Endothelial cell of umbilical vein (primary cell): ENCODE measurements around the gene ATXN10. TPM values are rescaled to one million over a fixed set of nuclear protein-coding genes. Genes with fewer than 3 reads are reported as not detected.

Experiments
- BruUV-seq: library from RNA; stranded (reverse); fragments of 400-500 nt; replicated peaks from 2 replicates; lab custom pipeline; 2021; lab: Mats Ljungman, UMichigan
- CTCF ChIA-PET: fragments of 300-600, 350-600 bp; sonication (Branson Sonifier 250); formaldehyde crosslinking; loops from one replicate; lab custom pipeline; 2021; ENCODE audit warnings: antibody characterized with exemption, inconsistent platforms; lab: Charles Lee
- POLR2A ChIA-PET: fragments of 300-600, 350-600 bp; sonication (Branson Sonifier 250); formaldehyde crosslinking; loops from one replicate; lab custom pipeline; 2021; ENCODE audit warnings: antibody characterized with exemption, inconsistent platforms; lab: Charles Lee
- DNase-seq: peaks from one replicate; pipeline ENCODE4 v3.0.0-alpha.2; 2011; ENCODE audit warnings: low read depth, low spot score
- FAIRE-seq: peaks from 2 replicates; lab custom pipeline; 2011; peaks lifted over from hg19 to GRCh38; lab: Jason Lieb, UNC
- H2AFZ ChIP-seq: 2 replicates; pipeline ENCODE4 v1.6.0; 2012; ENCODE audit warnings: low read depth, low read length, control low read depth, inconsistent platforms
- H3K27ac ChIP-seq: 2 replicates; pipeline ENCODE4 v1.5.1; 2011; ENCODE audit warnings: low read depth, mild to moderate bottlenecking, control low read depth, low read length, moderate library complexity; ENCODE audit not compliant: insufficient read depth
- H3K27me3 ChIP-seq, 2 experiments: 2 replicates each; pipeline versions ENCODE4 v1.6.0 to v1.6.1; 2011; ENCODE audit warnings: low read length in 2 of 2, mixed read lengths in 1 of 2; ENCODE audit not compliant: control insufficient read depth in 2 of 2, insufficient read depth in 2 of 2
- H3K36me3 ChIP-seq, 2 experiments: 2 replicates in 1 of 2; 3 replicates in 1 of 2; pipeline ENCODE4 v1.5.1; 2011; ENCODE audit warnings: low read length in 2 of 2, mild to moderate bottlenecking in 1 of 2, moderate library complexity in 1 of 2; ENCODE audit not compliant: control insufficient read depth in 2 of 2, insufficient read depth in 2 of 2; ENCODE audit errors: extremely low read depth in 1 of 2
- H3K4me1 ChIP-seq: 3 replicates; pipeline ENCODE4 v1.5.1; 2011; ENCODE audit warnings: mild to moderate bottlenecking, low read length; ENCODE audit not compliant: control insufficient read depth, insufficient read depth; ENCODE audit errors: extremely low read depth
- H3K4me2 ChIP-seq: 2 replicates; pipeline ENCODE4 v1.6.1; 2011; ENCODE audit warnings: low read length, control low read depth, mixed read lengths; ENCODE audit not compliant: insufficient read depth
- H3K4me3 ChIP-seq, 3 experiments: fragments of 200-600 bp in 1 of 3; sonication (generic), shearing (Covaris generic) in 1 of 3; replicated peaks in 1 of 3; 2 replicates each; pipeline ENCODE4 v1.5.1; 2011 to 2016; ENCODE audit warnings: control low read depth in 3 of 3, low read length in 3 of 3, mild to moderate bottlenecking in 2 of 3, inconsistent platforms in 1 of 3, low read depth in 1 of 3, moderate library complexity in 1 of 3; ENCODE audit not compliant: insufficient read depth in 1 of 3
- H3K79me2 ChIP-seq: 2 replicates; pipeline ENCODE4 v1.6.0; 2012; ENCODE audit warnings: low read length, inconsistent platforms; ENCODE audit not compliant: control insufficient read depth, insufficient read depth
- H3K9ac ChIP-seq: replicated peaks from 2 replicates; pipeline ENCODE3; 2011; ENCODE audit warnings: low read length, control low read depth; ENCODE audit not compliant: insufficient read depth; ENCODE audit errors: extremely low read depth
- H3K9me1 ChIP-seq: replicated peaks from 3 replicates; pipeline ENCODE4 v1.6.0; 2011; ENCODE audit warnings: mild to moderate bottlenecking, low read length; ENCODE audit not compliant: control insufficient read depth, insufficient read depth; ENCODE audit errors: extremely low read depth
- H3K9me3 ChIP-seq: replicated peaks from 2 replicates; pipeline ENCODE4 v1.5.1; 2012; ENCODE audit warnings: low read length, inconsistent platforms; ENCODE audit not compliant: control insufficient read depth, insufficient read depth
- H4K20me1 ChIP-seq: replicated peaks from 2 replicates; pipeline ENCODE3; 2011; ENCODE audit warnings: mild to moderate bottlenecking, low read length; ENCODE audit not compliant: control insufficient read depth, insufficient read depth; ENCODE audit errors: extremely low read depth
- CTCF ChIP-seq, 2 donors: IDR thresholded peaks; 1 replicate in 1 of 2; 2 replicates in 1 of 2; pipeline ENCODE4 v1.5.1; 2011; ENCODE audit warnings: low read length in 2 of 2, mild to moderate bottlenecking in 2 of 2, moderate library complexity in 2 of 2, control low read depth in 1 of 2, inconsistent platforms in 1 of 2, low read depth in 1 of 2; ENCODE audit not compliant: insufficient read depth in 1 of 2; ENCODE audit errors: extremely low read depth in 1 of 2
- EZH2 ChIP-seq: IDR thresholded peaks from 2 replicates; pipeline ENCODE4 v1.6.1; 2012; ENCODE audit warnings: borderline replicate concordance, low read depth, mild to moderate bottlenecking, moderate library complexity, low read length, inconsistent platforms; ENCODE audit not compliant: severe bottlenecking
- FOS ChIP-seq: IDR thresholded peaks from 2 replicates; pipeline ENCODE4 v1.6.1; 2011; ENCODE audit warnings: mild to moderate bottlenecking, low read length, moderate library complexity, borderline replicate concordance; ENCODE audit not compliant: insufficient read depth
- GATA2 ChIP-seq: IDR thresholded peaks from 2 replicates; pipeline ENCODE4 v1.7.0; 2011; ENCODE audit warnings: low read depth, mild to moderate bottlenecking, moderate library complexity, mixed read lengths, low read length; ENCODE audit not compliant: insufficient read length, insufficient read depth
- JUN ChIP-seq: IDR thresholded peaks from 2 replicates; pipeline ENCODE4 v1.6.1; 2011; ENCODE audit warnings: borderline replicate concordance, low read depth; ENCODE audit not compliant: insufficient read length, insufficient read depth
- MAX ChIP-seq: IDR thresholded peaks from 2 replicates; pipeline ENCODE4 v1.6.1; 2011; ENCODE audit not compliant: insufficient read depth, insufficient read length
- MYC ChIP-seq: IDR thresholded peaks from one replicate; pipeline ENCODE4 v1.6.1; 2011; ENCODE audit warnings: mild to moderate bottlenecking, low read depth, low read length
- POLR2A ChIP-seq: IDR thresholded peaks from 2 replicates; pipeline ENCODE4 v1.6.1; 2012; ENCODE audit warnings: low read depth, mild to moderate bottlenecking, control low read depth, low read length
- POLR2AphosphoS5 ChIP-seq: IDR thresholded peaks from 2 replicates; pipeline ENCODE4 v1.6.1; 2012; ENCODE audit warnings: low read depth, mild to moderate bottlenecking, control low read depth, low read length, moderate library complexity; ENCODE audit not compliant: insufficient read depth
- dilution Hi-C: fragments of 300-500 bp; cut with MboI; formaldehyde crosslinking; loops from one replicate; pipeline ENCODE4 v1.15.0; 2019; ENCODE audit warnings: low sequenced_read_pairs; ENCODE audit not compliant: extremely low pct_ligation_motif_present
- intact Hi-C: fragments of 100-400 bp; cut with micrococcal nuclease; formaldehyde crosslinking; loops from one replicate; pipeline ENCODE4 v1.10.0; 2022
- polyA plus RNA-seq, 4 experiments: library from polyadenylated mRNA; depleted of rRNA in 3 of 4; stranded (reverse) in 3 of 4; unstranded in 1 of 4; fragments of >200 nt; gene quantifications; 2 replicates each; pipeline versions ENCODE4 v1.2.1 to v1.2.3, GENCODE V29; 2011 to 2012; ENCODE audit warnings: missing spikeins in 1 of 4
- total RNA-seq: library from RNA; stranded (reverse); gene quantifications from 2 replicates; pipeline ENCODE4 v1.2.3, GENCODE V29; 2021

The ATXN10 gene
- total and polyA plus RNA-seq, 2 donors (not counting 3 experiments of a cell fraction or from before 2014, with no cell fraction given), result 73.2 to 91.9 TPM

GRCh38 chr22:45677063-45677462 lies 5.4 kb downstream of the ATXN10 start:
- Histone ChIP-seq H3K79me2 (peaks cover 78% of the 10 kb centered on the region), H3K27me3 (no peaks in the 10 kb centered on the region), H3K4me3 (no peak overlapping the region), H3K36me3 (peaks cover 0 to 2% of the 10 kb centered on the region in 2 experiments), H3K9ac (no peak overlapping the region), H2AFZ (no peak overlapping the region), H3K27ac (no peak overlapping the region), H3K4me2 (no peak overlapping the region), H4K20me1 (peaks cover 18% of the 10 kb centered on the region), H3K9me1 (no peaks in the 10 kb centered on the region), H3K4me1 (peaks cover 31% of the 10 kb centered on the region), H3K9me3 (no peaks in the 10 kb centered on the region)
- BruUV-seq, result no TSS peak
- CTCF ChIA-PET, result interaction anchor here (0.7 to 2.5 kb wide), 2 partner anchors 11 to 12 kb away, joined by 3 to 7 read pairs; no protein-coding TSS in a partner anchor
- dilution Hi-C loops (no loop called here), intact Hi-C loops (no loop called here)
- DNase-seq, result no peak
- no peak for TF ChIP-seq JUN
- no peak for TF ChIP-seq MAX
- peak; percentile 21 for TF ChIP-seq GATA2
- FAIRE-seq, result no peak
- POLR2A ChIA-PET, result no interaction called here

GRCh38 chr22:45678961-45679912 lies 7.6 kb downstream of the ATXN10 start:
- dilution Hi-C loops (no loop called here), intact Hi-C loops (no loop called here)
- Histone ChIP-seq H3K27me3 (no peaks in the 10 kb centered on the region), H3K36me3 (peaks cover 0 to 2% of the 10 kb centered on the region in 2 experiments), H3K27ac (no peak overlapping the region), H3K4me3 (no peak overlapping the region), H4K20me1 (peaks cover 26% of the 10 kb centered on the region), H2AFZ (no peak overlapping the region), H3K79me2 (peaks cover 76% of the 10 kb centered on the region), H3K9me3 (no peaks in the 10 kb centered on the region), H3K4me1 (peaks cover 22% of the 10 kb centered on the region), H3K9me1 (no peaks in the 10 kb centered on the region), H3K4me2 (peak overlapping the region; percentile 9), H3K9ac (no peak overlapping the region)
- CTCF ChIA-PET, result interaction anchor here (1.5 to 2.5 kb wide), 2 partner anchors 9 to 12 kb away, joined by 3 to 7 read pairs; no protein-coding TSS in a partner anchor
- FAIRE-seq (no peak), DNase-seq (no peak)
- POLR2A ChIA-PET, result no interaction called here
- TF ChIP-seq JUN, result no peak
- no peak for TF ChIP-seq GATA2
- no peak for TF ChIP-seq POLR2A
- TF ChIP-seq POLR2AphosphoS5, result no peak
- peak; percentile 33 for TF ChIP-seq FOS
- TF ChIP-seq MAX, result no peak
- no peak for TF ChIP-seq EZH2
- no peak for TF ChIP-seq MYC
- TF ChIP-seq CTCF (IDR thresholded peaks at IDR 0.05; ENCODE audit: extremely low read depth in 1 of 2, insufficient read depth in 1 of 2, low read depth in 1 of 2, low read length in 2 of 2), result no peak
- no TSS peak for BruUV-seq
